ENCODE data around the gene LRRK2. TPM values are rescaled to one million over a fixed set of nuclear protein-coding genes. Genes with fewer than 3 reads are reported as not detected.
A peak's percentile ranks its signal among the peaks of the same experiment; 100 is the strongest.

The LRRK2 gene
- total and polyA plus RNA-seq, 10 of the 15 experiments (the other 5 are each of a cell fraction or from before 2014, with no cell fraction given): 0.80 to 32.6 (median 1.4) TPM

GRCh38 chr12:40313928-40314327, 89.1 kb downstream of the LRRK2 start (continued):
- TF ChIP-seq NKRF (conservative IDR thresholded peaks at IDR 0.05) (no peak), EP300 (IDR thresholded peaks at IDR 0.05; ENCODE audit: borderline replicate concordance in 1 of 2, control insufficient read depth in 1 of 2, low read depth in 2 of 2, low read length in 2 of 2) (peak in 1 of 2 experiments; percentile 82; a peak in 2 of 4 replicates), ZNF207 (IDR thresholded peaks at IDR 0.05; ENCODE audit: borderline replicate concordance) (no peak), CBX3 (IDR thresholded peaks at IDR 0.05; ENCODE audit: borderline replicate concordance, low read depth) (no peak), BMI1 (IDR thresholded peaks at IDR 0.05; ENCODE audit: borderline replicate concordance) (peak; percentile 74; the same call in 1 of the 2 replicates), JUND (IDR thresholded peaks at IDR 0.05; ENCODE audit: low read depth, low read length) (peak; percentile 82), BHLHE40 (IDR thresholded peaks at IDR 0.05; ENCODE audit: borderline replicate concordance in 1 of 2, low read depth in 2 of 2, low read length in 1 of 2) (peak in 1 of 2 experiments; percentile 41; a peak in 1 of 4 replicates), CBX5 (IDR thresholded peaks at IDR 0.05; ENCODE audit: low read depth) (peak; percentile 63; the same call in 1 of the 2 replicates), ETV6 (conservative IDR thresholded peaks at IDR 0.05 in 1 of 2, IDR thresholded peaks at IDR 0.05 in 1 of 2; ENCODE audit: borderline replicate concordance in 1 of 2, low read depth in 1 of 2) (peak in 1 of 2 experiments; percentile 71; a peak in 1 of 4 replicates), NFIC (IDR thresholded peaks at IDR 0.05; ENCODE audit: low read depth, low read length) (peak; percentile 64; the same call in 1 of the 2 replicates), SIN3A (IDR thresholded peaks at IDR 0.05; ENCODE audit: low read depth, low read length) (no peak), JUNB (IDR thresholded peaks at IDR 0.05) (peak; percentile 83), ZNF24 (IDR thresholded peaks at IDR 0.05) (peak; percentile 70; the same call in 1 of the 2 replicates), BCL11A (IDR thresholded peaks at IDR 0.05; ENCODE audit: low read depth, low read length) (peak; percentile 79), MTA3 (IDR thresholded peaks at IDR 0.05; ENCODE audit: borderline replicate concordance, low read length) (peak; percentile 62; the same call in 1 of the 2 replicates), ZBTB11 (CRISPR knock-in tag; IDR thresholded peaks at IDR 0.05) (no peak), PAX5 (IDR thresholded peaks at IDR 0.05; ENCODE audit: borderline replicate concordance, low read depth, low read length) (peak; percentile 53; the same call in 1 of the 2 replicates), GATAD2B (conservative IDR thresholded peaks at IDR 0.05; ENCODE audit: low read depth) (0 out of 2 replicates have a peak, but pooled peaks have one; percentile 34), YY1 (IDR thresholded peaks at IDR 0.05; ENCODE audit: low read depth, low read length) (no peak), NR2F1 (conservative IDR thresholded peaks at IDR 0.05) (peak; percentile 56), MTA2 (IDR thresholded peaks at IDR 0.05; ENCODE audit: low read depth) (peak; percentile 94), PBX3 (IDR thresholded peaks at IDR 0.05; ENCODE audit: insufficient replicate concordance, low read depth, low read length) (no peak), POU2F2 (IDR thresholded peaks at IDR 0.05; ENCODE audit: borderline replicate concordance, low read depth, low read length) (no peak), TCF7 (IDR thresholded peaks at IDR 0.05; ENCODE audit: borderline replicate concordance) (0 out of 2 replicates have a peak, but pooled peaks have one; percentile 20), SREBF1 (IDR thresholded peaks at IDR 0.05; ENCODE audit: low read length) (peak; percentile 42)
